Measurements from ENCODE around the gene P2RY8.
"Not testable (repeated sequence)": the region's sequence is repeated elsewhere in the genome, so short reads cannot be mapped to it uniquely, and the experiment has no call there.

P2RY8 gene

GRCh38 chrX:1524874-1525582 is 12.0 kb downstream of the P2RY8 start:
- no peak for DNase-seq (ENCODE audit: low read depth in 1 of 2, low spot score in 1 of 2)
- no peak for TF ChIP-seq JUND (IDR thresholded peaks at IDR 0.05; ENCODE audit: low read depth)
- in situ Hi-C loops (cut with HindIII; ENCODE audit: low pct_unique_long_range_greater_than_20kb, low sequenced_read_pairs), result no loop called here

- DNase-seq (ENCODE audit: low read depth in 1 of 2, low spot score in 1 of 2); in situ Hi-C loops (cut with HindIII; ENCODE audit: low pct_unique_long_range_greater_than_20kb, low sequenced_read_pairs): not testable (repeated sequence)
These were observed 14.1 kb downstream of the P2RY8 start for GRCh38 chrX:1522905-1523304.

GRCh38 chrX:1521459-1521956 is 15.5 kb downstream of the P2RY8 start:
- TF ChIP-seq JUND (IDR thresholded peaks at IDR 0.05; ENCODE audit: low read depth), result no peak
- DNase-seq (ENCODE audit: low read depth in 1 of 2, low spot score in 1 of 2), result peak; percentile 16 to 67
- in situ Hi-C loops (cut with HindIII; ENCODE audit: low pct_unique_long_range_greater_than_20kb, low sequenced_read_pairs), result no loop called here

- in situ Hi-C loops (cut with HindIII; ENCODE audit: low pct_unique_long_range_greater_than_20kb, low sequenced_read_pairs), result no loop called here
- DNase-seq (ENCODE audit: low read depth in 1 of 2, low spot score in 1 of 2), result no peak
- no peak for TF ChIP-seq JUND (IDR thresholded peaks at IDR 0.05; ENCODE audit: low read depth)
These were observed 16.6 kb downstream of the P2RY8 start for GRCh38 chrX:1520350-1520749.

GRCh38 chrX:1519022-1519497 is 17.9 kb downstream of the P2RY8 start:
- DNase-seq (ENCODE audit: low read depth in 1 of 2, low spot score in 1 of 2), result no peak
- no peak for TF ChIP-seq JUND (IDR thresholded peaks at IDR 0.05; ENCODE audit: low read depth)
- in situ Hi-C loops (cut with HindIII; ENCODE audit: low pct_unique_long_range_greater_than_20kb, low sequenced_read_pairs), result no loop called here

- in situ Hi-C loops (cut with HindIII; ENCODE audit: low pct_unique_long_range_greater_than_20kb, low sequenced_read_pairs), result no loop called here
- TF ChIP-seq JUND (IDR thresholded peaks at IDR 0.05; ENCODE audit: low read depth), result no peak
- no peak for DNase-seq (ENCODE audit: low read depth in 1 of 2, low spot score in 1 of 2)
These were observed 18.5 kb downstream of the P2RY8 start for GRCh38 chrX:1518512-1518911.

- DNase-seq (ENCODE audit: low read depth in 1 of 2, low spot score in 1 of 2), result no peak
- TF ChIP-seq JUND (IDR thresholded peaks at IDR 0.05; ENCODE audit: low read depth), result no peak
- in situ Hi-C loops (cut with HindIII; ENCODE audit: low pct_unique_long_range_greater_than_20kb, low sequenced_read_pairs), result no loop called here
These were observed 20.3 kb downstream of the P2RY8 start for GRCh38 chrX:1516596-1517104.

- TF ChIP-seq JUND (IDR thresholded peaks at IDR 0.05; ENCODE audit: low read depth), result no peak
- in situ Hi-C loops (cut with HindIII; ENCODE audit: low pct_unique_long_range_greater_than_20kb, low sequenced_read_pairs), result no loop called here
- no peak for DNase-seq (ENCODE audit: low read depth in 1 of 2, low spot score in 1 of 2)
These were observed 25.2 kb downstream of the P2RY8 start for GRCh38 chrX:1511829-1512228.

GRCh38 chrX:1511150-1511549 is 25.8 kb downstream of the P2RY8 start:
- in situ Hi-C loops (cut with HindIII; ENCODE audit: low pct_unique_long_range_greater_than_20kb, low sequenced_read_pairs), result no loop called here
- TF ChIP-seq JUND (IDR thresholded peaks at IDR 0.05; ENCODE audit: low read depth), result no peak
- peak in 1 of 2 experiments; percentile 13 for DNase-seq (ENCODE audit: low read depth in 1 of 2, low spot score in 1 of 2)

- TF ChIP-seq JUND (IDR thresholded peaks at IDR 0.05; ENCODE audit: low read depth), result no peak
- in situ Hi-C loops (cut with HindIII; ENCODE audit: low pct_unique_long_range_greater_than_20kb, low sequenced_read_pairs), result no loop called here
- no peak for DNase-seq (ENCODE audit: low read depth in 1 of 2, low spot score in 1 of 2)
These were observed 29.2 kb downstream of the P2RY8 start for GRCh38 chrX:1507511-1508463.

- in situ Hi-C loops (cut with HindIII; ENCODE audit: low pct_unique_long_range_greater_than_20kb, low sequenced_read_pairs), result no loop called here
- no peak for TF ChIP-seq JUND (IDR thresholded peaks at IDR 0.05; ENCODE audit: low read depth)
- DNase-seq (ENCODE audit: low read depth in 1 of 2, low spot score in 1 of 2), result no peak
These were observed 30.1 kb downstream of the P2RY8 start for GRCh38 chrX:1506916-1507315.

GRCh38 chrX:1502853-1503252 is 34.1 kb downstream of the P2RY8 start:
- in situ Hi-C loops (cut with HindIII; ENCODE audit: low pct_unique_long_range_greater_than_20kb, low sequenced_read_pairs), result no loop called here
- TF ChIP-seq JUND (IDR thresholded peaks at IDR 0.05; ENCODE audit: low read depth), result no peak
- DNase-seq (ENCODE audit: low read depth in 1 of 2, low spot score in 1 of 2), result no peak

- no peak for TF ChIP-seq JUND (IDR thresholded peaks at IDR 0.05; ENCODE audit: low read depth)
- no peak for DNase-seq (ENCODE audit: low read depth in 1 of 2, low spot score in 1 of 2)
- in situ Hi-C loops (cut with HindIII; ENCODE audit: low pct_unique_long_range_greater_than_20kb, low sequenced_read_pairs), result no loop called here
These were observed 34.7 kb downstream of the P2RY8 start for GRCh38 chrX:1502241-1502640.
